Prostate gland (tissue), 2 donors: ENCODE measurements around the gene ZDHHC19.

Experiments
- POLR2AphosphoS5 ChIP-seq: sonication (generic); formaldehyde crosslinking; IDR thresholded peaks from one replicate; pipeline ENCODE4 v1.6.1; 2017; ENCODE audit warnings: antibody characterized with exemption
- TF ChIP-seq, protein P1 (sequence below), 4 experiments: fragments of 200-600 bp in 2 of 4; fragments of 450-650 bp in 2 of 4; sonication (generic) in 2 of 4; IDR thresholded peaks; 1 replicate in 3 of 4; 2 replicates in 1 of 4; pipeline ENCODE4 v1.5.1; 2016 to 2019; ENCODE audit warnings: antibody characterized with exemption in 4 of 4, mild to moderate bottlenecking in 2 of 4, moderate library complexity in 2 of 4

DNA sequence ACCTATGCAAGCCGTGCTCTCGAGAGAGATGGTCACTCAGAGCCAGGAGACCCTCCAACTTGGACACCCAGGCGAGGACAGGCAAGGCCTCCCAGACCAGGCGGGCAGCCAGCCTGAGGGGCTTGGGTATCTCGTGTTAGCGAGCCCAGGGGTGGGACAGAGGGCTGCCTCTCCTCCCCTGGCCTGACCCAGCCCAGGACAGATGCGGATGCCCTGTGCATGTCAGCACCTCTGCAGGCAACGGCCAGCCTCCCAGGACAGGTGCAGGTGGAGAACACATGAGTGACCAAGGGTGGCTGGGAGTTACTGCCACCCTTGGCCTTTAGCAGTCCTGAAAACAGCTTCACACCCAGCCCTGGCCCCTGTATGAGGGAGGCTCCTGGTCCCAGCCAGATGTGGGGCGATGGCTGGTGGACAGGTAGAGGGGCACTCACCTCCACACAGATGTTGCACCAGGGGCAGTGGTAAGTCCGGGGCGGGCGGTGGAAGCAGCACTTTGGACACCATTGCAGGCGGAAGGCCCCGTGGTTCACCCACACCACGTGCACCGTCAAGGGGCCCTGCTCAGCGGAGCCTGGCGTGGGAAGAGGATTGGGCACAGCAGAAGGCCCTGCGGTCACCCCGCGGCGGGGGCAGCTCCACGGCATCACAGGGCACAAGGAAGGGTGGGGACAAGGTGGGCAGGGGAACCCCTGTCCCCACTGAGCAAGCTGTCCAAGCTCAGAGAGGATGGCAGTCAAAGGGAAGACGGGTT lies 2.1 kb downstream of the ZDHHC19 start:
- TF ChIP-seq, protein P1, sequence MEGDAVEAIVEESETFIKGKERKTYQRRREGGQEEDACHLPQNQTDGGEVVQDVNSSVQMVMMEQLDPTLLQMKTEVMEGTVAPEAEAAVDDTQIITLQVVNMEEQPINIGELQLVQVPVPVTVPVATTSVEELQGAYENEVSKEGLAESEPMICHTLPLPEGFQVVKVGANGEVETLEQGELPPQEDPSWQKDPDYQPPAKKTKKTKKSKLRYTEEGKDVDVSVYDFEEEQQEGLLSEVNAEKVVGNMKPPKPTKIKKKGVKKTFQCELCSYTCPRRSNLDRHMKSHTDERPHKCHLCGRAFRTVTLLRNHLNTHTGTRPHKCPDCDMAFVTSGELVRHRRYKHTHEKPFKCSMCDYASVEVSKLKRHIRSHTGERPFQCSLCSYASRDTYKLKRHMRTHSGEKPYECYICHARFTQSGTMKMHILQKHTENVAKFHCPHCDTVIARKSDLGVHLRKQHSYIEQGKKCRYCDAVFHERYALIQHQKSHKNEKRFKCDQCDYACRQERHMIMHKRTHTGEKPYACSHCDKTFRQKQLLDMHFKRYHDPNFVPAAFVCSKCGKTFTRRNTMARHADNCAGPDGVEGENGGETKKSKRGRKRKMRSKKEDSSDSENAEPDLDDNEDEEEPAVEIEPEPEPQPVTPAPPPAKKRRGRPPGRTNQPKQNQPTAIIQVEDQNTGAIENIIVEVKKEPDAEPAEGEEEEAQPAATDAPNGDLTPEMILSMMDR (IDR thresholded peaks at IDR 0.05): no peak
- no peak for TF ChIP-seq POLR2AphosphoS5
